ENCODE measurements around the gene TMEM59.

DNA sequence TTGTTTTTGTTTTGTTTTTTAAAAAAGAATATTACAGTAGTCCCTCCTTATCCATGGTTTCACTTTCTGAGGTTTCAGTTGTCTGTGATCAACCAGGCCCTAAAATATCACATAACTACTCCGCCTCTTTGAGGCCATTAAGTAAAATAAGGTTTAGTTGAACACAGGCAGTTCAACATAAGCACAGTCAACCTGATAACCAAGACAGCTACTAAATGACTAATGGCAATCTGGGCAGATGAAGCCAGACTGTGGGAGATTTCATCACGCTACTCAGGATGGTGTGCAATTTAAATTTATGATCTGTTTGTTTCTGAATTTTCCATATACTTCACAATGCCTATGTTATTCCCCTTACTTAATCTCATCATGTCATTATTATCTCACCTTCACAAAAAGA lies 65.1 kb downstream of the TMEM59 start:
- no peak for TF ChIP-seq POLR2A (IDR thresholded peaks at IDR 0.05)
- TF ChIP-seq, protein P1, sequence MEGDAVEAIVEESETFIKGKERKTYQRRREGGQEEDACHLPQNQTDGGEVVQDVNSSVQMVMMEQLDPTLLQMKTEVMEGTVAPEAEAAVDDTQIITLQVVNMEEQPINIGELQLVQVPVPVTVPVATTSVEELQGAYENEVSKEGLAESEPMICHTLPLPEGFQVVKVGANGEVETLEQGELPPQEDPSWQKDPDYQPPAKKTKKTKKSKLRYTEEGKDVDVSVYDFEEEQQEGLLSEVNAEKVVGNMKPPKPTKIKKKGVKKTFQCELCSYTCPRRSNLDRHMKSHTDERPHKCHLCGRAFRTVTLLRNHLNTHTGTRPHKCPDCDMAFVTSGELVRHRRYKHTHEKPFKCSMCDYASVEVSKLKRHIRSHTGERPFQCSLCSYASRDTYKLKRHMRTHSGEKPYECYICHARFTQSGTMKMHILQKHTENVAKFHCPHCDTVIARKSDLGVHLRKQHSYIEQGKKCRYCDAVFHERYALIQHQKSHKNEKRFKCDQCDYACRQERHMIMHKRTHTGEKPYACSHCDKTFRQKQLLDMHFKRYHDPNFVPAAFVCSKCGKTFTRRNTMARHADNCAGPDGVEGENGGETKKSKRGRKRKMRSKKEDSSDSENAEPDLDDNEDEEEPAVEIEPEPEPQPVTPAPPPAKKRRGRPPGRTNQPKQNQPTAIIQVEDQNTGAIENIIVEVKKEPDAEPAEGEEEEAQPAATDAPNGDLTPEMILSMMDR (IDR thresholded peaks at IDR 0.05): no peak
